H1 (cell line): ENCODE measurements around the gene MAPK8IP2. TPM values are rescaled to one million over a fixed set of nuclear protein-coding genes. Genes with fewer than 3 reads are reported as not detected.

ENCODE experiments used
- CBX5 ChIP-seq: fragments of 300-800, 300-1000 bp; sonication (generic); IDR thresholded peaks from 2 replicates; pipeline ENCODE4 v1.7.1; 2016; ENCODE audit warnings: antibody characterized with exemption, low read length, low read depth
- CREB1 ChIP-seq: IDR thresholded peaks from 2 replicates; pipeline ENCODE4 v1.6.1; 2012; ENCODE audit warnings: inconsistent platforms
- EGR1 ChIP-seq: IDR thresholded peaks from 2 replicates; pipeline ENCODE4 v1.6.1; 2011; ENCODE audit warnings: low read depth, low read length, borderline replicate concordance
- GTF2F1 ChIP-seq: IDR thresholded peaks from 2 replicates; pipeline ENCODE4 v1.6.1; 2012; ENCODE audit warnings: low read depth, low read length, improper control_type of control experiment, borderline replicate concordance
- HDAC6 ChIP-seq: IDR thresholded peaks from one replicate; pipeline ENCODE4 v1.7.1; 2012; ENCODE audit warnings: low read depth, mild to moderate bottlenecking, inconsistent platforms, low read length, moderate library complexity
- KDM5A ChIP-seq: fragments of 200-600 bp; IDR thresholded peaks from 2 replicates; pipeline ENCODE4 v1.7.1; 2012; ENCODE audit warnings: mild to moderate bottlenecking, low read length, inconsistent platforms, mixed read lengths
- NANOG ChIP-seq: IDR thresholded peaks from 2 replicates; pipeline ENCODE4 v1.6.1; 2011; ENCODE audit warnings: low read length, low read depth, mild to moderate bottlenecking, inconsistent platforms; ENCODE audit not compliant: insufficient read depth, poor library complexity, severe bottlenecking
- NRF1 ChIP-seq: IDR thresholded peaks from 2 replicates; pipeline ENCODE4 v1.6.1; 2011; ENCODE audit warnings: mild to moderate bottlenecking, low read depth, low read length, improper control_type of control experiment
- SUZ12 ChIP-seq: fragments of 200-600 bp; sonication (generic); IDR thresholded peaks from 2 replicates; pipeline ENCODE4 v1.6.1; 2012; ENCODE audit warnings: mild to moderate bottlenecking, inconsistent platforms, low read length, moderate library complexity, mixed read lengths
- TAF7 ChIP-seq: optimal IDR thresholded peaks from 2 replicates; pipeline ENCODE3; 2011; ENCODE audit warnings: low read depth, mild to moderate bottlenecking, inconsistent platforms, low read length, moderate library complexity, borderline replicate concordance
- polyA plus RNA-seq, 7 experiments: library from polyadenylated mRNA; depleted of rRNA in 3 of 7; stranded (reverse) in 5 of 7; unstranded in 2 of 7; fragments of >200 nt in 5 of 7; fragments of 200-250 nt in 2 of 7; gene quantifications; 1 replicate in 5 of 7; 2 replicates in 1 of 7; 4 replicates in 1 of 7; pipeline versions ENCODE4 v1.2.1 to v1.2.3, GENCODE V29; 2011 to 2013; ENCODE audit warnings: missing spikeins in 2 of 7, mixed read lengths in 2 of 7
- total RNA-seq: library from RNA; stranded (reverse); fragmentation: NEBNext Ultra II Directional; extraction: Animal tissue kit (Norgen Biotek cat#: 25700); gene quantifications from 2 replicates; pipeline ENCODE4 v1.2.1, GENCODE V29; 2021

The MAPK8IP2 gene
- total and polyA plus RNA-seq, 2 of the 8 experiments (the other 6 are each of a cell fraction or from before 2014, with no cell fraction given), result 1.5 to 5.5 TPM

GRCh38 chr22:50612168-50612527 is 11.6 kb downstream of the MAPK8IP2 start (continued):
- no peak for TF ChIP-seq SUZ12
- TF ChIP-seq EGR1, result no peak
- no peak for TF ChIP-seq GTF2F1
- TF ChIP-seq CBX5, result no peak
- no peak for TF ChIP-seq NANOG
- TF ChIP-seq KDM5A, result no peak
- TF ChIP-seq HDAC6, result no peak
- TF ChIP-seq NRF1, result no peak
- no peak for TF ChIP-seq TAF7
- no peak for TF ChIP-seq CREB1
